Fibroblast of lung (primary cell): ENCODE data around the gene ANKRD13B. TPM values are rescaled to one million over a fixed set of nuclear protein-coding genes. Genes with fewer than 3 reads are reported as not detected.

Source experiments
- DNase-seq, 2 donors: peaks; one replicate each; pipeline versions ENCODE4 v3.0.0 to v3.0.0-alpha.2; 2010; ENCODE audit warnings: low read depth in 2 of 2
- H2AFZ ChIP-seq: 2 replicates; pipeline ENCODE4 v1.5.1; 2012; ENCODE audit warnings: low read length, control low read depth, inconsistent platforms
- H3K27ac ChIP-seq: 2 replicates; pipeline ENCODE4 v1.5.1; 2011; ENCODE audit warnings: low read length, control low read depth; ENCODE audit not compliant: insufficient read depth
- H3K27me3 ChIP-seq: 2 replicates; pipeline ENCODE4 v1.5.1; 2011; ENCODE audit warnings: mild to moderate bottlenecking, low read length; ENCODE audit not compliant: control insufficient read depth, insufficient read depth
- H3K36me3 ChIP-seq: 2 replicates; pipeline ENCODE4 v1.5.1; 2011; ENCODE audit warnings: low read length; ENCODE audit not compliant: control insufficient read depth, insufficient read depth
- H3K4me1 ChIP-seq: 2 replicates; pipeline ENCODE4 v1.5.1; 2011; ENCODE audit warnings: low read length; ENCODE audit not compliant: control insufficient read depth, insufficient read depth; ENCODE audit errors: extremely low read depth
- H3K4me2 ChIP-seq: 2 replicates; pipeline ENCODE4 v1.5.1; 2011; ENCODE audit warnings: low read length, control low read depth; ENCODE audit not compliant: insufficient read depth; ENCODE audit errors: extremely low read depth
- H3K4me3 ChIP-seq, 4 experiments: fragments of 200-600 bp in 1 of 4; sonication (generic) in 1 of 4; replicated peaks in 1 of 4; 2 replicates each; pipeline ENCODE4 v1.5.1; 2011 to 2016; ENCODE audit warnings: low read length in 4 of 4, low read depth in 3 of 4, mild to moderate bottlenecking in 3 of 4, control low read depth in 2 of 4, inconsistent platforms in 1 of 4, mixed read lengths in 1 of 4; ENCODE audit not compliant: insufficient read depth in 1 of 4; ENCODE audit errors: control extremely low read depth in 1 of 4
- H3K79me2 ChIP-seq: 2 replicates; pipeline ENCODE4 v1.5.1; 2012; ENCODE audit warnings: mild to moderate bottlenecking, low read length, inconsistent platforms; ENCODE audit not compliant: control insufficient read depth, insufficient read depth
- H3K9ac ChIP-seq: 2 replicates; pipeline ENCODE4 v1.5.1; 2011; ENCODE audit warnings: mild to moderate bottlenecking, low read length, control low read depth; ENCODE audit not compliant: insufficient read depth
- H3K9me3 ChIP-seq: 2 replicates; pipeline ENCODE4 v1.5.1; 2012; ENCODE audit warnings: low read depth, low read length; ENCODE audit not compliant: control insufficient read depth, insufficient read depth
- H4K20me1 ChIP-seq: 2 replicates; pipeline ENCODE4 v1.5.1; 2011; ENCODE audit warnings: low read length; ENCODE audit not compliant: control insufficient read depth, insufficient read depth; ENCODE audit errors: extremely low read depth
- CTCF ChIP-seq, 2 donors: IDR thresholded peaks in 1 of 2; conservative IDR thresholded peaks in 1 of 2; 1 replicate in 1 of 2; 2 replicates in 1 of 2; pipeline ENCODE4 v1.5.1; 2011 to 2012; ENCODE audit warnings: low read length in 2 of 2, control low read depth in 1 of 2, inconsistent platforms in 1 of 2, low read depth in 1 of 2, mild to moderate bottlenecking in 1 of 2
- EZH2 ChIP-seq: IDR thresholded peaks from 2 replicates; pipeline ENCODE4 v1.5.1; 2012; ENCODE audit warnings: low read length, control low read depth, mild to moderate bottlenecking; ENCODE audit errors: missing control alignments
- polyA plus RNA-seq, 2 donors: library from polyadenylated mRNA; depleted of rRNA in 1 of 2; stranded (reverse) in 1 of 2; unstranded in 1 of 2; fragments of >200 nt; gene quantifications; 2 replicates each; pipeline ENCODE4 v1.2.1, GENCODE V29; 2011 to 2012; ENCODE audit warnings: missing spikeins in 1 of 2
- total RNA-seq: library from RNA; depleted of rRNA; stranded (reverse); fragments of >200 nt; gene quantifications from 2 replicates; pipeline ENCODE4 v1.2.1, GENCODE V29; 2014

The ANKRD13B gene
- total and polyA plus RNA-seq, 2 donors (not counting 1 experiment from before 2014, with no cell fraction given) = 1.4 to 6.3 TPM

- no peak overlapping the region for H3K4me2 ChIP-seq
- H3K4me1 ChIP-seq = peaks cover 19% of the 10 kb centered on the region
- no peaks in the 10 kb centered on the region for H3K9me3 ChIP-seq
- H3K4me3 ChIP-seq = peak overlapping the region in 2 of 4 experiments; percentile 21 to 22
- no peak overlapping the region for H2AFZ ChIP-seq
- H3K36me3 ChIP-seq = no peaks in the 10 kb centered on the region
- no peaks in the 10 kb centered on the region for H3K27me3 ChIP-seq
- H3K27ac ChIP-seq = no peak overlapping the region
- TF ChIP-seq CTCF (conservative IDR thresholded peaks at IDR 0.05 in 1 of 2, IDR thresholded peaks at IDR 0.05 in 1 of 2; ENCODE audit: low read depth in 1 of 2, low read length in 2 of 2) (no peak), EZH2 (no peak)
- DNase-seq = peak in 1 of 2 donors; percentile 36
- H3K9ac ChIP-seq = no peak overlapping the region
- H4K20me1 ChIP-seq = no peaks in the 10 kb centered on the region
- no peaks in the 10 kb centered on the region for H3K79me2 ChIP-seq
These were observed 22.1 kb downstream of the ANKRD13B start for GRCh38 chr17:29615048-29615385.

GRCh38 chr17:29615492-29616299 lies 22.8 kb downstream of the ANKRD13B start:
- Histone ChIP-seq H2AFZ (peak overlapping the region; percentile 51), H3K36me3 (no peaks in the 10 kb centered on the region), H3K4me2 (peak overlapping the region; percentile 27), H3K9ac (no peak overlapping the region), H3K27ac (no peak overlapping the region), H3K27me3 (no peaks in the 10 kb centered on the region), H3K79me2 (no peaks in the 10 kb centered on the region), H3K4me1 (peaks cover 19% of the 10 kb centered on the region), H4K20me1 (no peaks in the 10 kb centered on the region), H3K9me3 (no peaks in the 10 kb centered on the region), H3K4me3 (peak overlapping the region in 2 of 4 experiments; percentile 22 to 40)
- TF ChIP-seq EZH2 (no peak), CTCF (conservative IDR thresholded peaks at IDR 0.05 in 1 of 2, IDR thresholded peaks at IDR 0.05 in 1 of 2; ENCODE audit: low read depth in 1 of 2, low read length in 2 of 2) (no peak)
- DNase-seq = peak; percentile 79 to 82

- Histone ChIP-seq H3K36me3 (no peaks in the 10 kb centered on the region), H4K20me1 (no peaks in the 10 kb centered on the region), H3K4me1 (peaks cover 19% of the 10 kb centered on the region), H3K27me3 (no peaks in the 10 kb centered on the region), H3K4me3 (peak overlapping the region in 1 of 4 experiments; percentile 40), H2AFZ (no peak overlapping the region), H3K27ac (no peak overlapping the region), H3K79me2 (no peaks in the 10 kb centered on the region), H3K9ac (no peak overlapping the region), H3K9me3 (no peaks in the 10 kb centered on the region), H3K4me2 (peak overlapping the region; percentile 32)
- no peak for DNase-seq
- TF ChIP-seq EZH2 (no peak), CTCF (conservative IDR thresholded peaks at IDR 0.05 in 1 of 2, IDR thresholded peaks at IDR 0.05 in 1 of 2; ENCODE audit: low read depth in 1 of 2, low read length in 2 of 2) (no peak)
These were observed 23.5 kb downstream of the ANKRD13B start for GRCh38 chr17:29616300-29617048.
